WTC11 (cell line): ENCODE measurements around the gene METTL5.

Source experiments
- ETV6 ChIP-seq: sonication (generic); formaldehyde crosslinking; IDR thresholded peaks from 2 replicates; pipeline ENCODE4 v1.8.1; 2022; ENCODE audit warnings: mild to moderate bottlenecking, missing genetic modification reagents
- NFYB ChIP-seq: sonication (generic); formaldehyde crosslinking; conservative IDR thresholded peaks from 2 replicates; pipeline ENCODE4 v1.8.0; 2022; ENCODE audit warnings: low read depth, missing genetic modification reagents
- RELA ChIP-seq: sonication (generic); formaldehyde crosslinking; IDR thresholded peaks from 2 replicates; pipeline ENCODE4 v1.8.1; 2022; ENCODE audit warnings: missing genetic modification reagents, mild to moderate bottlenecking, borderline replicate concordance
- ZNF317 ChIP-seq: sonication (generic); formaldehyde crosslinking; IDR thresholded peaks from 2 replicates; pipeline ENCODE4 v1.8.1; 2023; ENCODE audit warnings: low read depth, mild to moderate bottlenecking, moderate library complexity, missing genetic modification reagents, borderline replicate concordance
- TF ChIP-seq, protein P1 (sequence below): sonication (generic); formaldehyde crosslinking; IDR thresholded peaks from 2 replicates; pipeline ENCODE4 v1.8.0; 2022; ENCODE audit warnings: missing genetic modification reagents
- TF ChIP-seq, protein P2 (sequence below): fragments of 200-600 bp; IDR thresholded peaks from 2 replicates; pipeline ENCODE4 v1.8.0; 2022; ENCODE audit warnings: antibody characterized with exemption
- TF ChIP-seq, protein P3 (sequence below): fragments of 250-450 bp; sonication (Bioruptor Pico); IDR thresholded peaks from 2 replicates; pipeline ENCODE4 v1.9.0; 2021; ENCODE audit warnings: mild to moderate bottlenecking, borderline replicate concordance

DNA sequence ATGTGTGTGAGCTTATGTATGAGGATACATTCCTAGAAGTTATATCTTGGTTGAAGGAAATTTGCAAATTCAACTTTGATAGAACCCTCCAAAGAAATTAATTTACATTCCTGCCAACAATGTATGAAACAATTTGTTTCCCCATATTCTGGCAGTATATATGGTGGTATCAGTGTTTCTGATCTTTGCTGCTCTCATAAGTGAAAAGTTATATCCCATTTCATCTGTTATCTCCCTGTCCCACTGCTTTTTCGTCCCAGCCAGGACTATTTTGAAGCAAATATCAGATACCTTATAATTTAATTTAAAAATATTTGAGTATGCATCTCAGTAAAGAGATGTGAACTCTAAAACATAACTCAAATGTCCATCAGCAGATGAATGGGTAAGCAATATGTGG, 9.7 kb upstream of the METTL5 start:
- TF ChIP-seq, protein P1, sequence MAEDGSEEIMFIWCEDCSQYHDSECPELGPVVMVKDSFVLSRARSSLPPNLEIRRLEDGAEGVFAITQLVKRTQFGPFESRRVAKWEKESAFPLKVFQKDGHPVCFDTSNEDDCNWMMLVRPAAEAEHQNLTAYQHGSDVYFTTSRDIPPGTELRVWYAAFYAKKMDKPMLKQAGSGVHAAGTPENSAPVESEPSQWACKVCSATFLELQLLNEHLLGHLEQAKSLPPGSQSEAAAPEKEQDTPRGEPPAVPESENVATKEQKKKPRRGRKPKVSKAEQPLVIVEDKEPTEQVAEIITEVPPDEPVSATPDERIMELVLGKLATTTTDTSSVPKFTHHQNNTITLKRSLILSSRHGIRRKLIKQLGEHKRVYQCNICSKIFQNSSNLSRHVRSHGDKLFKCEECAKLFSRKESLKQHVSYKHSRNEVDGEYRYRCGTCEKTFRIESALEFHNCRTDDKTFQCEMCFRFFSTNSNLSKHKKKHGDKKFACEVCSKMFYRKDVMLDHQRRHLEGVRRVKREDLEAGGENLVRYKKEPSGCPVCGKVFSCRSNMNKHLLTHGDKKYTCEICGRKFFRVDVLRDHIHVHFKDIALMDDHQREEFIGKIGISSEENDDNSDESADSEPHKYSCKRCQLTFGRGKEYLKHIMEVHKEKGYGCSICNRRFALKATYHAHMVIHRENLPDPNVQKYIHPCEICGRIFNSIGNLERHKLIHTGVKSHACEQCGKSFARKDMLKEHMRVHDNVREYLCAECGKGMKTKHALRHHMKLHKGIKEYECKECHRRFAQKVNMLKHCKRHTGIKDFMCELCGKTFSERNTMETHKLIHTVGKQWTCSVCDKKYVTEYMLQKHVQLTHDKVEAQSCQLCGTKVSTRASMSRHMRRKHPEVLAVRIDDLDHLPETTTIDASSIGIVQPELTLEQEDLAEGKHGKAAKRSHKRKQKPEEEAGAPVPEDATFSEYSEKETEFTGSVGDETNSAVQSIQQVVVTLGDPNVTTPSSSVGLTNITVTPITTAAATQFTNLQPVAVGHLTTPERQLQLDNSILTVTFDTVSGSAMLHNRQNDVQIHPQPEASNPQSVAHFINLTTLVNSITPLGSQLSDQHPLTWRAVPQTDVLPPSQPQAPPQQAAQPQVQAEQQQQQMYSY, result no peak
- TF ChIP-seq, protein P2, sequence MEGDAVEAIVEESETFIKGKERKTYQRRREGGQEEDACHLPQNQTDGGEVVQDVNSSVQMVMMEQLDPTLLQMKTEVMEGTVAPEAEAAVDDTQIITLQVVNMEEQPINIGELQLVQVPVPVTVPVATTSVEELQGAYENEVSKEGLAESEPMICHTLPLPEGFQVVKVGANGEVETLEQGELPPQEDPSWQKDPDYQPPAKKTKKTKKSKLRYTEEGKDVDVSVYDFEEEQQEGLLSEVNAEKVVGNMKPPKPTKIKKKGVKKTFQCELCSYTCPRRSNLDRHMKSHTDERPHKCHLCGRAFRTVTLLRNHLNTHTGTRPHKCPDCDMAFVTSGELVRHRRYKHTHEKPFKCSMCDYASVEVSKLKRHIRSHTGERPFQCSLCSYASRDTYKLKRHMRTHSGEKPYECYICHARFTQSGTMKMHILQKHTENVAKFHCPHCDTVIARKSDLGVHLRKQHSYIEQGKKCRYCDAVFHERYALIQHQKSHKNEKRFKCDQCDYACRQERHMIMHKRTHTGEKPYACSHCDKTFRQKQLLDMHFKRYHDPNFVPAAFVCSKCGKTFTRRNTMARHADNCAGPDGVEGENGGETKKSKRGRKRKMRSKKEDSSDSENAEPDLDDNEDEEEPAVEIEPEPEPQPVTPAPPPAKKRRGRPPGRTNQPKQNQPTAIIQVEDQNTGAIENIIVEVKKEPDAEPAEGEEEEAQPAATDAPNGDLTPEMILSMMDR, result no peak
- TF ChIP-seq ETV6, result no peak
- no peak for TF ChIP-seq ZNF317 (CRISPR knock-in tag)
- TF ChIP-seq, protein P3, sequence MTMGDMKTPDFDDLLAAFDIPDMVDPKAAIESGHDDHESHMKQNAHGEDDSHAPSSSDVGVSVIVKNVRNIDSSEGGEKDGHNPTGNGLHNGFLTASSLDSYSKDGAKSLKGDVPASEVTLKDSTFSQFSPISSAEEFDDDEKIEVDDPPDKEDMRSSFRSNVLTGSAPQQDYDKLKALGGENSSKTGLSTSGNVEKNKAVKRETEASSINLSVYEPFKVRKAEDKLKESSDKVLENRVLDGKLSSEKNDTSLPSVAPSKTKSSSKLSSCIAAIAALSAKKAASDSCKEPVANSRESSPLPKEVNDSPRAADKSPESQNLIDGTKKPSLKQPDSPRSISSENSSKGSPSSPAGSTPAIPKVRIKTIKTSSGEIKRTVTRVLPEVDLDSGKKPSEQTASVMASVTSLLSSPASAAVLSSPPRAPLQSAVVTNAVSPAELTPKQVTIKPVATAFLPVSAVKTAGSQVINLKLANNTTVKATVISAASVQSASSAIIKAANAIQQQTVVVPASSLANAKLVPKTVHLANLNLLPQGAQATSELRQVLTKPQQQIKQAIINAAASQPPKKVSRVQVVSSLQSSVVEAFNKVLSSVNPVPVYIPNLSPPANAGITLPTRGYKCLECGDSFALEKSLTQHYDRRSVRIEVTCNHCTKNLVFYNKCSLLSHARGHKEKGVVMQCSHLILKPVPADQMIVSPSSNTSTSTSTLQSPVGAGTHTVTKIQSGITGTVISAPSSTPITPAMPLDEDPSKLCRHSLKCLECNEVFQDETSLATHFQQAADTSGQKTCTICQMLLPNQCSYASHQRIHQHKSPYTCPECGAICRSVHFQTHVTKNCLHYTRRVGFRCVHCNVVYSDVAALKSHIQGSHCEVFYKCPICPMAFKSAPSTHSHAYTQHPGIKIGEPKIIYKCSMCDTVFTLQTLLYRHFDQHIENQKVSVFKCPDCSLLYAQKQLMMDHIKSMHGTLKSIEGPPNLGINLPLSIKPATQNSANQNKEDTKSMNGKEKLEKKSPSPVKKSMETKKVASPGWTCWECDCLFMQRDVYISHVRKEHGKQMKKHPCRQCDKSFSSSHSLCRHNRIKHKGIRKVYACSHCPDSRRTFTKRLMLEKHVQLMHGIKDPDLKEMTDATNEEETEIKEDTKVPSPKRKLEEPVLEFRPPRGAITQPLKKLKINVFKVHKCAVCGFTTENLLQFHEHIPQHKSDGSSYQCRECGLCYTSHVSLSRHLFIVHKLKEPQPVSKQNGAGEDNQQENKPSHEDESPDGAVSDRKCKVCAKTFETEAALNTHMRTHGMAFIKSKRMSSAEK (CRISPR knock-in tag), result no peak
- no peak for TF ChIP-seq RELA (CRISPR knock-in tag)
- no peak for TF ChIP-seq NFYB (CRISPR knock-in tag)
